ENCODE data around the gene ZNF507. TPM values are rescaled to one million over a fixed set of nuclear protein-coding genes. Genes with fewer than 3 reads are reported as not detected.
A peak's percentile ranks its signal among the peaks of the same experiment; 100 is the strongest.

The ZNF507 gene
- total RNA-seq, 1 donor = 13.0 TPM

GRCh38 chr19:32406161-32407003, 61.0 kb downstream of the ZNF507 start:
- DNase-seq (ENCODE audit: low read depth) = no peak
- peak overlapping the region; percentile 85 for H3K4me3 ChIP-seq (ENCODE audit: low read depth, low read length)
- TF ChIP-seq CTCF (IDR thresholded peaks at IDR 0.05; ENCODE audit: insufficient read depth, low read depth, low read length) = no peak

- peak overlapping the region; percentile 85 for H3K4me3 ChIP-seq (ENCODE audit: low read depth, low read length)
- no peak for TF ChIP-seq CTCF (IDR thresholded peaks at IDR 0.05; ENCODE audit: insufficient read depth, low read depth, low read length)
- peak; percentile 67 for DNase-seq (ENCODE audit: low read depth)
These were observed 61.9 kb downstream of the ZNF507 start for GRCh38 chr19:32407004-32407992.

GRCh38 chr19:32415246-32415645, 69.8 kb downstream of the ZNF507 start:
- no peak for DNase-seq (ENCODE audit: low read depth)

GRCh38 chr19:32415669-32416068, 70.3 kb downstream of the ZNF507 start:
- no peak for DNase-seq (ENCODE audit: low read depth)
- no peak overlapping the region for H3K4me3 ChIP-seq (ENCODE audit: low read depth, low read length)
- no peak for TF ChIP-seq CTCF (IDR thresholded peaks at IDR 0.05; ENCODE audit: insufficient read depth, low read depth, low read length)

More at GRCh38 chr19:32415246-32415645, 69.8 kb downstream of the ZNF507 start:
- TF ChIP-seq CTCF (IDR thresholded peaks at IDR 0.05; ENCODE audit: insufficient read depth, low read depth, low read length) = no peak
- no peak overlapping the region for H3K4me3 ChIP-seq (ENCODE audit: low read depth, low read length)

- no peak overlapping the region for H3K4me3 ChIP-seq (ENCODE audit: low read depth, low read length)
- TF ChIP-seq CTCF (IDR thresholded peaks at IDR 0.05; ENCODE audit: insufficient read depth, low read depth, low read length) = no peak
- no peak for DNase-seq (ENCODE audit: low read depth)
These were observed 71.5 kb downstream of the ZNF507 start for GRCh38 chr19:32416749-32417456.

- TF ChIP-seq CTCF (IDR thresholded peaks at IDR 0.05; ENCODE audit: insufficient read depth, low read depth, low read length) = no peak
- no peak for DNase-seq (ENCODE audit: low read depth)
- no peak overlapping the region for H3K4me3 ChIP-seq (ENCODE audit: low read depth, low read length)
These were observed 72.7 kb downstream of the ZNF507 start for GRCh38 chr19:32418155-32418554.
